Hindlimb muscle (tissue), 1 donor: Measurements from ENCODE around the gene SCAND1. TPM values are rescaled to one million over a fixed set of nuclear protein-coding genes. Genes with fewer than 3 reads are reported as not detected.

ENCODE experiments used
- DNase-seq: peaks from one replicate; pipeline ENCODE4 v3.0.0-alpha.2; 2013
- polyA plus RNA-seq: library from polyadenylated mRNA; unstranded; fragments of 120-200 nt; gene quantifications from one replicate; pipeline ENCODE4 v1.2.1, GENCODE V29; 2013; ENCODE audit not compliant: insufficient read length

The SCAND1 gene
- polyA plus RNA-seq, 1 donor, result 35.5 TPM

GRCh38 chr20:35903843-35904242 is 50.5 kb downstream of the SCAND1 start:
- no peak for DNase-seq

Other genes with a start within 250 kb of the SCAND1 start
- 282 TPM for gene RBM39, start 212.2 kb downstream of the SCAND1 start, polyA plus RNA-seq
- 29.4 TPM for gene PHF20, start 182.5 kb downstream of the SCAND1 start, polyA plus RNA-seq
- gene CNBD2, start 14.1 kb upstream of the SCAND1 start, polyA plus RNA-seq, result 0.19 TPM
- 20.8 TPM for gene EPB41L1, start 200.2 kb upstream of the SCAND1 start, polyA plus RNA-seq